Measurements from ENCODE around the gene ZNF784. TPM values are rescaled to one million over a fixed set of nuclear protein-coding genes. Genes with fewer than 3 reads are reported as not detected.

The ZNF784 gene
- total and polyA plus RNA-seq, 2 of the 8 experiments (the other 6 are each of a cell fraction or from before 2014, with no cell fraction given), result 6.5 to 8.0 TPM

DNA sequence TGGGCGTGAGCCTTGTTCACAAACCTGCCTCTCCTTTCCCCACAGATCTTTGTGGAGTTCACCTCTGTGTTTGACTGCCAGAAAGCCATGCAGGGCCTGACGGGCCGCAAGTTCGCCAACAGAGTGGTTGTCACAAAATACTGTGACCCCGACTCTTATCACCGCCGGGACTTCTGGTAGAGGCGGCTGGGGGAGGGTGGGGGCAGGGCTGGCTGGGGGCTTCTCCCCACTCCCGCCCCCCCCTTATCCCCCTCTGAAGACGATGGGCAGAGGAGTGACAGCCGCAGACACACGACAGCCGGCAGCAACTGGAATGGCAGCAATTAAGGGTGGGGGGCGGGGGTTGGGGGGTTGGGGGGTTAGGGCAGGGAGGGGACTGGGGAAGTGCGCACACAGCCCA is 49.5 kb upstream of the ZNF784 start:
- no peaks in the 10 kb centered on the region for H3K9me3 ChIP-seq (ENCODE audit: insufficient read depth in 2 of 2, low read depth in 1 of 2, low read length in 1 of 2)
- H2AFZ ChIP-seq (ENCODE audit: low read length), result no peak overlapping the region
- 0 out of 7 replicates have a peak overlapping the region, but pooled peaks of 1 of the 4 experiments have one; percentile 34 for H3K9ac ChIP-seq (replicated peaks in 1 of 4; ENCODE audit: extremely low read depth in 1 of 4, low read depth in 3 of 4, low read length in 3 of 4)
- no peak overlapping the region for H2BK12ac ChIP-seq (ENCODE audit: low read depth, low read length)
- H2BK20ac ChIP-seq (ENCODE audit: low read length), result no peak overlapping the region
- H3K4ac ChIP-seq (replicated peaks; ENCODE audit: insufficient read length, low read depth, low read length), result no peak overlapping the region
- FAIRE-seq, result no peak
- no peak overlapping the region for H4K91ac ChIP-seq (replicated peaks; ENCODE audit: insufficient read length, low read length)
- H2BK5ac ChIP-seq (ENCODE audit: low read depth, low read length), result 0 out of 2 replicates have a peak overlapping the region, but pooled peaks have one; percentile 78
- CTCF ChIA-PET (ENCODE audit: partially characterized antibody), result no interaction called here
- no peak overlapping the region for H2BK120ac ChIP-seq (replicated peaks; ENCODE audit: low read depth, low read length)
- H3K56ac ChIP-seq (replicated peaks; ENCODE audit: insufficient read length, low read depth, low read length), result no peak overlapping the region
- no peak overlapping the region for H3K18ac ChIP-seq (ENCODE audit: extremely low read depth, low read length)
- H3K23ac ChIP-seq (ENCODE audit: insufficient read length), result no peak overlapping the region
- peaks cover 12% of the 10 kb centered on the region for H3K79me1 ChIP-seq (ENCODE audit: low read depth, low read length)
- 86% methylated on average over 1 of the region's 15 CpGs; no CpG with 5 or more reads in 1 of the 2 experiments for WGBS, 2 experiments (ENCODE audit: extremely low coverage in 1 of 2, insufficient coverage in 1 of 2, insufficient read length in 1 of 2, insufficient replicate concordance in 2 of 2, low coverage in 1 of 2, low lambda C conversion rate in 2 of 2, missing lambda C conversion rate in 1 of 2)
- TF ChIP-seq SAP30 (IDR thresholded peaks at IDR 0.05; ENCODE audit: insufficient read depth, insufficient replicate concordance, low read length) (no peak), TAF1 (IDR thresholded peaks at IDR 0.05; ENCODE audit: low read depth, low read length) (no peak), BACH1 (IDR thresholded peaks at IDR 0.05; ENCODE audit: low read length) (no peak), RXRA (IDR thresholded peaks at IDR 0.05; ENCODE audit: insufficient read depth, low read depth, low read length) (no peak), BCL11A (IDR thresholded peaks at IDR 0.05; ENCODE audit: low read depth in 2 of 2, low read length in 2 of 2) (no peak), HDAC6 (IDR thresholded peaks at IDR 0.05; ENCODE audit: low read depth, low read length) (no peak), MAFK (IDR thresholded peaks at IDR 0.05; ENCODE audit: low read depth, low read length) (no peak), POLR2A (IDR thresholded peaks at IDR 0.05; ENCODE audit: control extremely low read depth in 1 of 2, low read depth in 2 of 2, low read length in 2 of 2) (no peak), SIRT6 (IDR thresholded peaks at IDR 0.05; ENCODE audit: low read length) (no peak), EP300 (IDR thresholded peaks at IDR 0.05; ENCODE audit: borderline replicate concordance in 1 of 2, low read depth in 2 of 2, low read length in 2 of 2) (no peak)
- TF ChIP-seq, protein P1, sequence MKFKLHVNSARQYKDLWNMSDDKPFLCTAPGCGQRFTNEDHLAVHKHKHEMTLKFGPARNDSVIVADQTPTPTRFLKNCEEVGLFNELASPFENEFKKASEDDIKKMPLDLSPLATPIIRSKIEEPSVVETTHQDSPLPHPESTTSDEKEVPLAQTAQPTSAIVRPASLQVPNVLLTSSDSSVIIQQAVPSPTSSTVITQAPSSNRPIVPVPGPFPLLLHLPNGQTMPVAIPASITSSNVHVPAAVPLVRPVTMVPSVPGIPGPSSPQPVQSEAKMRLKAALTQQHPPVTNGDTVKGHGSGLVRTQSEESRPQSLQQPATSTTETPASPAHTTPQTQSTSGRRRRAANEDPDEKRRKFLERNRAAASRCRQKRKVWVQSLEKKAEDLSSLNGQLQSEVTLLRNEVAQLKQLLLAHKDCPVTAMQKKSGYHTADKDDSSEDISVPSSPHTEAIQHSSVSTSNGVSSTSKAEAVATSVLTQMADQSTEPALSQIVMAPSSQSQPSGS (IDR thresholded peaks at IDR 0.05; ENCODE audit: low read length), result no peak
- H3K27me3 ChIP-seq (replicated peaks in 1 of 4; ENCODE audit: control insufficient read depth in 3 of 4, extremely low read depth in 1 of 4, insufficient read depth in 3 of 4, low read length in 3 of 4), result no peaks in the 10 kb centered on the region
- POLR2A ChIA-PET (ENCODE audit: partially characterized antibody), result interaction anchor here (0.9 to 2.5 kb wide), 8 partner anchors 9 to 34 kb away, joined by 3 to 18 read pairs (median 4); partner anchors contain the start of genes U2AF2 and ZNF580
- peak overlapping the region; percentile 58 to 63; a peak in 3 of 4 replicates for H3K4me2 ChIP-seq (ENCODE audit: insufficient read depth in 1 of 2, low read depth in 2 of 2, low read length in 2 of 2)
- DNase-seq (ENCODE audit: low read depth in 1 of 2, low spot score in 2 of 2), result no peak
- H4K8ac ChIP-seq (ENCODE audit: extremely low read depth, insufficient read depth, low read length), result peak overlapping the region; percentile 59; the same call in 1 of the 2 replicates
- 0 out of 2 replicates have a peak overlapping the region, but pooled peaks have one; percentile 65 for H2AK5ac ChIP-seq (ENCODE audit: low read depth, low read length)
- H3K14ac ChIP-seq (ENCODE audit: insufficient read length), result no peak overlapping the region
- peaks cover 0 to 11% (median 6%) of the 10 kb centered on the region in 4 experiments; a peak in 5 of 7 replicates for H3K4me1 ChIP-seq (replicated peaks in 1 of 4; ENCODE audit: control insufficient read depth in 3 of 4, insufficient read depth in 4 of 4, low read length in 3 of 4)
- H2BK15ac ChIP-seq (ENCODE audit: low read length), result no peak overlapping the region
- no peak overlapping the region for H4K5ac ChIP-seq (ENCODE audit: insufficient read length, low read depth, low read length)
- H3K23me2 ChIP-seq (ENCODE audit: low read depth, low read length), result peaks cover 5% of the 10 kb centered on the region; the same call in 1 of the 2 replicates
- H3K36me3 ChIP-seq (ENCODE audit: control insufficient read depth in 2 of 4, insufficient read depth in 4 of 4, low read length in 3 of 4), result peaks cover 14 to 24% (median 22%) of the 10 kb centered on the region in 4 experiments
- H3K79me2 ChIP-seq (ENCODE audit: control insufficient read depth in 1 of 2, insufficient read depth in 2 of 2, low read length in 2 of 2), result peaks cover 21 to 68% of the 10 kb centered on the region in 2 experiments
- H4K20me1 ChIP-seq (replicated peaks in 1 of 2; ENCODE audit: control insufficient read depth in 1 of 2, insufficient read depth in 2 of 2, low read length in 2 of 2), result peaks cover 20 to 36% of the 10 kb centered on the region in 2 experiments
- peak overlapping the region in 2 of 4 experiments; percentile 83 to 91; a peak in 2 of 8 replicates for H3K4me3 ChIP-seq (ENCODE audit: extremely low read depth in 1 of 4, insufficient read depth in 2 of 4, low read depth in 3 of 4, low read length in 4 of 4)
- H3K27ac ChIP-seq (ENCODE audit: low read depth, low read length), result no peak overlapping the region
